OCI-LY1 (cell line): Measurements from ENCODE around the gene DAZAP2.

Experiments used
- CTCF ChIP-seq: fragments of 200-600 bp; sonication (generic), shearing (Covaris generic); IDR thresholded peaks from 2 replicates; pipeline ENCODE4 v1.5.1; 2017; ENCODE audit warnings: mild to moderate bottlenecking, antibody characterized with exemption, low read length, moderate library complexity, mixed read lengths
- EZH2 ChIP-seq: fragments of 200-600 bp; sonication (generic), shearing (Covaris generic); IDR thresholded peaks from 2 replicates; pipeline ENCODE4 v1.8.0; 2017; ENCODE audit warnings: borderline replicate concordance, mixed run types, mild to moderate bottlenecking, antibody characterized with exemption, low read length, moderate library complexity, mixed read lengths

DNA sequence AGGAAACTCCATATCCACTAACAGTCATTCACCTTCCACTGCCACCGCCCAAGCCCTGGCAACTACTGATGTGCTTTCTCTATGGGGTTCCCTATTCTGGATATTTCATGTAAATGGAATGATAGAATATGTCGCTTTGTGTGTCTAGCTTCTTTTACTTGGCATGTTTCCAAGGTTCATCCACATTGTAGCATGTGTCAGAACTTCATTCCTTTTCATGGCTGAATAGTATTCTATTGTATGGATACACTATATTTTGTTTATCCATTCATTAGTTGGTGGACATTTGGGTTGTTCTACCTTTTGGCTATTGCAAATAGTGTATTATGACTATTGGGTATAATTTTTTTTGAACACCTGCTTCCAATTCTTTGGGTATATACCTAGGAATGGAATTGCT lies 29.4 kb upstream of the DAZAP2 start:
- TF ChIP-seq CTCF (no peak), EZH2 (no peak)
